ENCODE data around the gene KMT2C. TPM values are rescaled to one million over a fixed set of nuclear protein-coding genes. Genes with fewer than 3 reads are reported as not detected.

KMT2C gene
- total RNA-seq, 4 donors from 2014 or later = 84.2 to 185 (median 111) TPM

- Histone ChIP-seq H3K27ac (no peak overlapping the region), H3K36me3 (no peaks in the 10 kb centered on the region), H3K9me3 (no peaks in the 10 kb centered on the region), H3K27me3 (no peaks in the 10 kb centered on the region), H3K4me3 (no peak overlapping the region), H3K4me1 (peaks cover 0 to 6% (median 0%) of the 10 kb centered on the region in 4 donors)
- DNase-seq = no peak
- TF ChIP-seq CTCF (IDR thresholded peaks at IDR 0.05) (no peak), POLR2A (IDR thresholded peaks at IDR 0.05) (no peak)
These were observed 68.6 kb downstream of the KMT2C start for GRCh38 chr7:152367170-152367569.

DNA sequence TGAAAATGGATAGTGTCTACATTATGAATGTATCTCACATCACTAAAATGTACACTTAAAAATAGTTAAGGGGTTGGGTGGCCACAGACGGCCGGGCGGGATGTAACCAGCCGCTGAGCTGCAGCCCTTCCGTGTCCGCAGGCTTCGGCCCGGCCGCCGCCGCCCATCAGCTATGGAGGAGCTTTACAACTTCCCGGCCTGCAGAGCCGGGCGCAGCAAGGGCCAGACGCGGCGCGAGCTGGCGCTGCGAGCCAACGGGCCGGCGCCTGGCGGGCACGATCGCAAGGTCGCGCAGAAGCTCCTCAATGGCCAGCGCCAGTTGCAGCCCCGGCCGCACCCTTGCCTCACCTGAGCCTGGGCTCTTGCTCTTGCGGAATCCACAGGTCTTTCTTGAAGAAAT is 69.1 kb downstream of the KMT2C start:
- TF ChIP-seq CTCF (IDR thresholded peaks at IDR 0.05) = peak in 1 of 6 experiments; percentile 11
- TF ChIP-seq POLR2A (IDR thresholded peaks at IDR 0.05) = no peak
- Histone ChIP-seq H3K4me1 (peaks cover 0 to 6% (median 0%) of the 10 kb centered on the region in 4 donors), H3K27ac (no peak overlapping the region), H3K9me3 (no peaks in the 10 kb centered on the region), H3K27me3 (no peaks in the 10 kb centered on the region), H3K4me3 (no peak overlapping the region), H3K36me3 (no peaks in the 10 kb centered on the region)
- DNase-seq = peak in 2 of 3 donors; percentile 56 to 60

DNA sequence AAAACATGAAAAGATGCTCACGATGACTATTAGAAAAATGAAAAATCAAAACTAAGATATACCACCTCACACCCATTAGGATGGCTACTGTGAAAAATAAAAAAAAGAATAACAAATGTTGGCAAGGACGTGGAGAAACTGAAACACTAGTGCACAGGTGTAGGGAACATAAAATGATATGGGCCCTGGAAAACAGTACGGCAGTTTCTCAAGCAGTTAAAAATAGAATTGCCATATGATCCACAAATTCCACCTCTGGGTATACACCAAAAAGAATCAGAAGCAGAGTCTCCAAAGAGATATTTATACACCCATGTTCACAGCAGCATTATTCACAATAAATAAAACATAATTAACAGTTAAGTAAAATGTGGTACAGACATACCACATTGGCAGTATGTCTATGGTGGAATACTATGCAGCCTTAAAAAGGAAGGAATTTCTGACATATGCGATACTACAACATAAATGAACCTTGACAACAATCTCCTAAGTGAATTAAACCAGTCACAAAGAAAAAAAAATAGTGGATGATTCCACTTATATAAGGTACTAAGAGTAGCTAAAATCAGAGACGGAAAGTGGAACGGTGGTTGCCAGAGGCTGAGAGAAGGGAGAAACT is 69.7 kb downstream of the KMT2C start:
- H3K27me3 ChIP-seq = no peaks in the 10 kb centered on the region
- no peak overlapping the region for H3K27ac ChIP-seq
- H3K36me3 ChIP-seq = no peaks in the 10 kb centered on the region
- DNase-seq = no peak
- no peak overlapping the region for H3K4me3 ChIP-seq
- TF ChIP-seq CTCF (IDR thresholded peaks at IDR 0.05) (no peak), POLR2A (IDR thresholded peaks at IDR 0.05) (no peak)
- H3K9me3 ChIP-seq = no peaks in the 10 kb centered on the region
- peaks cover 0 to 6% (median 0%) of the 10 kb centered on the region in 4 donors for H3K4me1 ChIP-seq

DNA sequence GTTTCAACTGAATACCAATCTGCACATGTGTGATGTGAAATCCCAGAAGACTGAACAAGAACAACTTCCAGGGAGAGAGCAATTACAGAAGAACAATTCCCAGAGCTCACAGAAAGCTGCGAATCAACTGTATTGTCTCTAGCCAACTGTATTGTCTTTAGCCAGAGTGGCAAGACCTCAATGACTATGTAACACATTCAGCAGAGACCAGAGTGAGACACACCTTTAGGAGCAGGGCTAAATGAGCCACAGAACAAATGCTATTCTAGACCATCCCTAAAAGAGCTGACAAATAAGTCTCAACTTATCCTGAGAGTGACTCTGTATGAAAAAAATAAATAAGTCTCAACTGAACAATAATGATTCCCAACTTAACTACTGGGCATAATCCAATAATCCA is 72.0 kb downstream of the KMT2C start:
- H3K4me3 ChIP-seq = no peak overlapping the region
- H3K9me3 ChIP-seq = no peaks in the 10 kb centered on the region
- no peaks in the 10 kb centered on the region for H3K36me3 ChIP-seq
- H3K4me1 ChIP-seq = peaks cover 0 to 6% (median 0%) of the 10 kb centered on the region in 4 donors
- no peak overlapping the region for H3K27ac ChIP-seq
- no peak for TF ChIP-seq POLR2A (IDR thresholded peaks at IDR 0.05)
- H3K27me3 ChIP-seq = no peaks in the 10 kb centered on the region
- no peak for DNase-seq

DNA sequence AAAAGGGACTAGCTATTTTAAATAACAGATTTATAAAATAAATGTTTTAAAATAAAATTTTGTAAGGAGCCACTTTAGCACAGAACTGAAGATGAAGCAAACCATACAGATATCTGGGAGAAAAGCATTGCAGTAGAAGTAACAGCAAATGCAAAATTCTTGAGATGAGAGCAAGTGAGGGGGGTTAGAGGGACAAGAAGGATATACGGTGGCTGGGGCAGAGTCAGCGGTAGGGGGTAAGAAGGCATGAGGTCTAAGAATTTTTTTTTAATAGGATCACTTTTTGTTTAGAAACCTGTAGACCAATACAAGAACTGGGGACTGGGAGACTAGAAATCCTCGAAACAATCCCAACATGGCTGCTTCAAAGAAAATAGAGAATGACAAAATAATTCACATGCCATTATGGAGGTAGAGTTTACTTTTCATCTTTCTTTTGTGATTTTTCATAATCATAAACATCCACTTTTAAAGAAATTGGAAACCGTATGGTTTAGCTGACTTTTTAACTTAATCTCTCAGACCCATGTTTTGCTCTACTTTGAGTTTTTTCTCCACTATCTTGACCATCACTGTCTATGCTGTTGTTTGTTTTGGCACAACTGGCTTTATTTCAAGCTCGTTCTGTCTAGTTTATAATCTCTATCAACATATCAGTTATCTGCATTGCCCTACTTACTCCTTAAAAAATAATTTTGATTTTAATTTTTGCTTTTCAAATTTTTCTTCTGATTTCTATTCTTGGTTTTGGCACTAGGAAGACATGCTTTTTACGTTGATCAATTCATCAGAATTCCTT is 73.5 kb downstream of the KMT2C start:
- Histone ChIP-seq H3K9me3 (no peaks in the 10 kb centered on the region), H3K4me3 (no peak overlapping the region), H3K4me1 (peaks cover 0 to 6% (median 0%) of the 10 kb centered on the region in 4 donors), H3K36me3 (peaks cover 0 to 4% (median 0%) of the 10 kb centered on the region in 3 donors), H3K27ac (no peak overlapping the region), H3K27me3 (no peaks in the 10 kb centered on the region)
- no peak for DNase-seq
- TF ChIP-seq POLR2A (IDR thresholded peaks at IDR 0.05) = no peak
- TF ChIP-seq CTCF (IDR thresholded peaks at IDR 0.05) = no peak

DNA sequence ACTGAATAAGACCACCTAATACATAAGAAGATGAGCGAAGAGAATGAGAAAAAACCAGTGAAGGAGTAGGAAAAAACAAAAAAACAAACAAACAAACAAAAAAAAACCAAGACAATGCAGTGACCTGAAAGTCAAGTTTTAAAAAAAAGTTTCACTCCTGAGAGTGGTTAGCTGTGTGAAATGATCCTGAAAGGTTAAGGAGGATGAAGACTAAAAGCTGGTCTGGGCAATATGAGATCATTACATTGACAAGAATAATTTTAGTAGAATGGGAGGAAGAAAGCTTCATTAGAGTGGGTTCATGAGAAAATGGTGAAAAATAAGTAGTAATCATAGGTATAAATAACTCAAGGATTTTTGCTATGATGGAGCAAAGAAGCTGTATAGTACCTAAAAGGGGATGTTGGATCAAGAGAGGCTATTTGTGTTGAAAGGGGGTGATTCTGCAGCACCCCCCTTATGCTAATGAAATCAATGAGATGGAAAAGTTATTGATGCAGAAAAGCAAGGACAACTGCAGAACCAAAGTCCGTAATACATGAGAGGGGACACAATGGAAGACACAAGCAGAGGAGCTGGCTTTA is 80.2 kb downstream of the KMT2C start:
- no peak for DNase-seq
- Histone ChIP-seq H3K27me3 (no peaks in the 10 kb centered on the region), H3K27ac (no peak overlapping the region), H3K36me3 (peaks cover 0 to 22% (median 0%) of the 10 kb centered on the region in 3 donors), H3K9me3 (no peaks in the 10 kb centered on the region), H3K4me1 (no peaks in the 10 kb centered on the region), H3K4me3 (no peak overlapping the region)
- TF ChIP-seq POLR2A (IDR thresholded peaks at IDR 0.05) = no peak

All from Peyer's patch (tissue), 4 donors.